ENCODE results near the gene TBXAS1.
A peak's percentile ranks its signal among the peaks of the same experiment; 100 is the strongest.

DNA sequence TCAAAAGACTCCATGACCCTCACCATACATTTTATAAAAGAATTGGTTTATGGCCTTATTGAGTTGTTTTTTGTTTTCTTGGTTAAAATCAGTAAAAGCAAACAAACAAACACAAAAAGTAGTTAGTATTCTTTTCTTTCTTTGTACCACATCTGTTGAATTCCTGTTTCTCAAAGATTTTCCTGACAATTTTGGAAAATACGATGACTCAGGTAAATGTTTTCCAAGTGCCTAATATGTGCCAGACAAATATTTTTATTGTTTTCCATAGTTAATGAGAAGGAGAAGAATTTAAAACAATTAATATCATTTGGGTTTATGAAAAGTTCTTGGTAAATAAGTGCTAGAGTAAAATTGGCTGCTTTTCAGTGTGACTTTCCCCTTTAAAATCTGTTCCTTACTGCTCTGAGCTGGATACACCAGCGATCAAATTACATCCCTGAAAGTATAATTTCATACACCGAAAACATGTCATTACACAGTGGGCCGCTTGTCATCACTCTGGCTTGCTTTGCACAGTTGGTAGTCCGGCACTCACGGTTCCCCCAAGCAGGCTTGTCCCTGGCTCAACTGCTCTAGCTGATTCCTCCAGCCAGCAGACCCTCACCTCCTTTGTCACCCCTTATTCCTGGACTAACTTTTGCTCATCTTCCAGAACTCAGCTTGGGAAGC lies 80.5 kb downstream of the TBXAS1 start:
- TF ChIP-seq, protein P1, sequence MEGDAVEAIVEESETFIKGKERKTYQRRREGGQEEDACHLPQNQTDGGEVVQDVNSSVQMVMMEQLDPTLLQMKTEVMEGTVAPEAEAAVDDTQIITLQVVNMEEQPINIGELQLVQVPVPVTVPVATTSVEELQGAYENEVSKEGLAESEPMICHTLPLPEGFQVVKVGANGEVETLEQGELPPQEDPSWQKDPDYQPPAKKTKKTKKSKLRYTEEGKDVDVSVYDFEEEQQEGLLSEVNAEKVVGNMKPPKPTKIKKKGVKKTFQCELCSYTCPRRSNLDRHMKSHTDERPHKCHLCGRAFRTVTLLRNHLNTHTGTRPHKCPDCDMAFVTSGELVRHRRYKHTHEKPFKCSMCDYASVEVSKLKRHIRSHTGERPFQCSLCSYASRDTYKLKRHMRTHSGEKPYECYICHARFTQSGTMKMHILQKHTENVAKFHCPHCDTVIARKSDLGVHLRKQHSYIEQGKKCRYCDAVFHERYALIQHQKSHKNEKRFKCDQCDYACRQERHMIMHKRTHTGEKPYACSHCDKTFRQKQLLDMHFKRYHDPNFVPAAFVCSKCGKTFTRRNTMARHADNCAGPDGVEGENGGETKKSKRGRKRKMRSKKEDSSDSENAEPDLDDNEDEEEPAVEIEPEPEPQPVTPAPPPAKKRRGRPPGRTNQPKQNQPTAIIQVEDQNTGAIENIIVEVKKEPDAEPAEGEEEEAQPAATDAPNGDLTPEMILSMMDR (IDR thresholded peaks at IDR 0.05; ENCODE audit: poor library complexity, severe bottlenecking): no peak
- TF ChIP-seq MXI1 (conservative IDR thresholded peaks at IDR 0.05; ENCODE audit: poor library complexity, severe bottlenecking) (no peak), TAF1 (IDR thresholded peaks at IDR 0.05; ENCODE audit: low read depth) (no peak), POLR2AphosphoS5 (IDR thresholded peaks at IDR 0.05) (peak; percentile 93), EP300 (conservative IDR thresholded peaks at IDR 0.05; ENCODE audit: poor library complexity, severe bottlenecking) (no peak), EZH2 (IDR thresholded peaks at IDR 0.05; ENCODE audit: borderline replicate concordance, insufficient read depth, low read length, poor library complexity, severe bottlenecking) (no peak), RAD21 (conservative IDR thresholded peaks at IDR 0.05) (no peak), SMC3 (conservative IDR thresholded peaks at IDR 0.05; ENCODE audit: poor library complexity) (no peak)
- TF ChIP-seq, protein P2, sequence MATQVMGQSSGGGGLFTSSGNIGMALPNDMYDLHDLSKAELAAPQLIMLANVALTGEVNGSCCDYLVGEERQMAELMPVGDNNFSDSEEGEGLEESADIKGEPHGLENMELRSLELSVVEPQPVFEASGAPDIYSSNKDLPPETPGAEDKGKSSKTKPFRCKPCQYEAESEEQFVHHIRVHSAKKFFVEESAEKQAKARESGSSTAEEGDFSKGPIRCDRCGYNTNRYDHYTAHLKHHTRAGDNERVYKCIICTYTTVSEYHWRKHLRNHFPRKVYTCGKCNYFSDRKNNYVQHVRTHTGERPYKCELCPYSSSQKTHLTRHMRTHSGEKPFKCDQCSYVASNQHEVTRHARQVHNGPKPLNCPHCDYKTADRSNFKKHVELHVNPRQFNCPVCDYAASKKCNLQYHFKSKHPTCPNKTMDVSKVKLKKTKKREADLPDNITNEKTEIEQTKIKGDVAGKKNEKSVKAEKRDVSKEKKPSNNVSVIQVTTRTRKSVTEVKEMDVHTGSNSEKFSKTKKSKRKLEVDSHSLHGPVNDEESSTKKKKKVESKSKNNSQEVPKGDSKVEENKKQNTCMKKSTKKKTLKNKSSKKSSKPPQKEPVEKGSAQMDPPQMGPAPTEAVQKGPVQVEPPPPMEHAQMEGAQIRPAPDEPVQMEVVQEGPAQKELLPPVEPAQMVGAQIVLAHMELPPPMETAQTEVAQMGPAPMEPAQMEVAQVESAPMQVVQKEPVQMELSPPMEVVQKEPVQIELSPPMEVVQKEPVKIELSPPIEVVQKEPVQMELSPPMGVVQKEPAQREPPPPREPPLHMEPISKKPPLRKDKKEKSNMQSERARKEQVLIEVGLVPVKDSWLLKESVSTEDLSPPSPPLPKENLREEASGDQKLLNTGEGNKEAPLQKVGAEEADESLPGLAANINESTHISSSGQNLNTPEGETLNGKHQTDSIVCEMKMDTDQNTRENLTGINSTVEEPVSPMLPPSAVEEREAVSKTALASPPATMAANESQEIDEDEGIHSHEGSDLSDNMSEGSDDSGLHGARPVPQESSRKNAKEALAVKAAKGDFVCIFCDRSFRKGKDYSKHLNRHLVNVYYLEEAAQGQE (IDR thresholded peaks at IDR 0.05; ENCODE audit: borderline replicate concordance): no peak

Measured in neural cell (in vitro differentiated cells).